HG03575 (cell line): ENCODE data around the gene SLC27A4.

Source experiments
- ATAC-seq: cut with Tn5 transposase; IDR thresholded peaks from one replicate; pipeline ENCODE4 v1.9.1; 2021; ENCODE audit not compliant: unreplicated experiment, insufficient number of reproducible peaks, low FRiP score; ENCODE audit errors: extremely low read depth

The SLC27A4 gene

DNA sequence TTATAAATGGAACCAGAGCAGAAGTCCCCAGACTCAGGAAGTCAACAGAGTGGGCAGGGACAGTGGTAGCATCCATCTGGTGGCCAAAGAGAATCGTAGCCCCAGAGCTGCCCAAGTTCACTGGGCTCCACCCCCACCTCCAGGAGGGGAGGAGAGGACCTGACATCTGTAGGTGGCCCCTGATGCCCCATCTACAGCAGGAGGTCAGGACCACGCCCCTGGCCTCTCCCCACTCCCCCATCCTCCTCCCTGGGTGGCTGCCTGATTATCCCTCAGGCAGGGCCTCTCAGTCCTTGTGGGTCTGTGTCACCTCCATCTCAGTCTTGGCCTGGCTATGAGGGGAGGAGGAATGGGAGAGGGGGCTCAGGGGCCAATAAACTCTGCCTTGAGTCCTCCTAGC, 20.5 kb downstream of the SLC27A4 start:
- ATAC-seq = no peak

DNA sequence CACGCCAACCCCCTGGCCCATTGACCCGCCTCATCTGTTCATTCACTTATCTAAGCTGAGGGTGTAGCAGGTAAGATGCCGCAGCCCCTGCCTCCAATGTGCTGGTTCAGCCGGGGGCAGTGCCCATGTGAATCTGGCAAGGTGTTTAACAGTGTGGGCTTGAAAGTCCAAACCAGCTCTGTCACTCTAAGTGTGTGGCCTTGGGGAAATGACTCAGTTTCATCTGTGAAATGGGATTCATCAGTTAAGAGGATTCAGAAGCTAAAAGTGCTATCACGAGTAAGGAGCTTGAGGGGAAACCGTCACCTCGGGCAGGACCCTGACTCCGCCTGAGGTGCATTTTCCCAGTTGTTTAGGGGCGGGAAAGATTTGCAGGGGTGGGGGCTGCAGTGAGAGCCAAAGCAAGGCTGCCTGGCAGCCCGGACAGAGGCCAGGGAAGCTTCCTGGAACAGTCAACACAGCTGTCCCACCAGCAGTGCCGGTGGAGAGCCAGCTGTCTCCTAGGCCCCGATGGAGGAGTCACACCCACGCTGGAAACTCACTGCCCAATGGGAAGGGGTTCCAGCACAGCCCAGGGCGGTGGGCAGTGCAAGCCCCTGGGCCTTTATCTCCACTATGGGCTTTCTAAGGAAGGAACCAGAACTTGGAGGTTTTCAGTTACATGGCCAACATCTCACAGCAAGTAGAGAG, 21.1 kb downstream of the SLC27A4 start:
- ATAC-seq = no peak

DNA sequence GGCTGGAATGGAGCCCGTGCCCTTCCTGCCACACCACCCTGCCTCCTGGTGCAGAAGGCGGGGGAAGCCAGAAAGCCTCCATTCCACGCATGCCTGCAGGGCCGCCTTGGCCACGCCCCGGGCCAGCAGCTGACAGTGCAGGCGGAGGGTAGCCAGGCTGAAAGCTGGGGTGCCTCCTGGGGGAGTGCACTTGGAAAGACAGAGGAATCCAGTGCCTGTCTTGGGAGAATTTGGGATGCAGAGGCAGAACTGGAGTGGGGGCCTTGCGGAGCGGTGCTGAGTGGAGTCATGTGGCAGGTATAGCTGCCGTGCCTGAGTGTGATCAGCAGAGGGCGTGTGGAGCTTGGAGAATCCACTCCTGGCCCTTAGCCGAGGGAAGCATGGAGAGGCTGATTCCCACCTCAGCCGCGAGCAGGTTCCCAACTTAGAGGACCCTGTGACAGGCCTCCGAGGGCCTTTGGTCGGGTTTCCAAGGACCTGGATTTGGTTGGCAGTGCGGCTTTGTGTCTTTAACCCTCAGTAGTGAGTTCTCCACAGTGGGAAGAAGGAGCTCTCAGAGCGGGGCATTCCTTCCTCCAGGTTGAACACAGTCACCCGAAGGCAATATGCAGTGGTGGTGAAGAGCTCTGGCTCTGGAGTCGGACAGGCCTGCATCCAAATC, 21.8 kb downstream of the SLC27A4 start:
- no peak for ATAC-seq

DNA sequence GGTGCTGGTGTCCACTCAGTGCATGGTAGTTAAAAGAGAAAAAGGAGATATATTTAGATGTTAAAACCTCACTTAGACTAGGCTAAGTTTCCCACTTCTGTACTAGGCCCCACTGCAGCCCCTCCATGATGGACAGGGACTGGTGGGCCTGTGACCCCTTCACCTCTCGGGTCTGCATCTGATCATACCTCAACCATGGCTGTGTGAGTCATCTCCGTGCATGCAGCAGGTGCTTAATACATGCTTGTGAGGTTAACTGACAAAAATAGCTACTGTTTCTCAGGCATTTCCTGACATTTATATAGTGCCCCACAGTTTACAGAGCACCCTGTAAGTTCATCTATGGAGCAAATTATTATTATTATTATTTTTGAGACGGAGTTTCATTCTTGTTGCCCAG, 22.4 kb downstream of the SLC27A4 start:
- no peak for ATAC-seq

DNA sequence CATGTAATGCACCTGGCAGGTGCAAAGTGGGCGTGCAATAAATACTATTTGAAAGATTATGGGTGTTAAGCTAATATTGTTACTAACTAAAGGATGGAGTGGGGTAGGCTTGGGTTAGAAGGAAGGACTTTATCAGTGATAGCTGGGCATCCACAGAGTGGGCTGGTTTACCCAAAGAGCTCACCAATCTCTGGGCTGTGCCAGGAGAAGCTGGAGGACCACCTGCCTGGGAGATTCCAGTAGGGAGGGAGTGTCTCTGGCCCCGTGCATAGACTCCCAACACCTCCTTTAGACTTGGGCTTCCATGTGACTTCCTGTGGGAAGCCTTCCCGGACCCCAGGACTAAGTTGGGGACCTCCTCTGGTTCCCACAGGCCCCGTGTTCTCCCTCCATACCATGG, 25.2 kb downstream of the SLC27A4 start:
- no peak for ATAC-seq

DNA sequence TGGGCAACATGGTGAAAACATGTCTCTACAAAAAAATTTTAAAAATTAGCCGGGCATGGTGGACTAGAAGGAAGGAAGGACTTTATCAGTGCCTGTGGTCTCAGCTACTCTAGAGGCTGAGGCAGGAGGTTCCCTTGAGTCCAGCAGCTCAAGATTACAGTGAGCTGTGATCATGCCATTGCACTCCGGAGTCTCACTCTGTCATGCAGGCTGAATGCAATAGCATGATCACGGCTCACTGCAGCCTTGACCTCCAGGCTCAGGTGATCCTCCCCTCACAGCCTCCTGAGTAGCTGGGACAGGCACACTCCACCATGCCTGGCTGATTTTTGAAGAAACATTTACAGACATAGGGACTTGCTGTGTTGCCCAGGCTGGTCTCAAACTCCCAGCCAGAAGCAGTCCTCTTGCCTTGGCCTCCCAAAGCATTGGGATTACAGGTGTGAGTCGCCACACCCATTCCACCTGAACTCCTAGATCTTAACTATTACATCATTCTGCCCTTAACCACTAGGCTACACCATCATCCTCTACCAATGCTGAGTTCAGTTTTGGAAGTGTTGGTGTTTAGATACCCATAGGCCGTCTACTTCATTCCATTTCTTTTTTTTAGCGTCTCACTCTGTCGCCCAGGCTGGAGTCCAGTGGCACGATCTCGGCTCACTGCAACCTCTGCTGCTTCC, 28.8 kb downstream of the SLC27A4 start:
- ATAC-seq = no peak

DNA sequence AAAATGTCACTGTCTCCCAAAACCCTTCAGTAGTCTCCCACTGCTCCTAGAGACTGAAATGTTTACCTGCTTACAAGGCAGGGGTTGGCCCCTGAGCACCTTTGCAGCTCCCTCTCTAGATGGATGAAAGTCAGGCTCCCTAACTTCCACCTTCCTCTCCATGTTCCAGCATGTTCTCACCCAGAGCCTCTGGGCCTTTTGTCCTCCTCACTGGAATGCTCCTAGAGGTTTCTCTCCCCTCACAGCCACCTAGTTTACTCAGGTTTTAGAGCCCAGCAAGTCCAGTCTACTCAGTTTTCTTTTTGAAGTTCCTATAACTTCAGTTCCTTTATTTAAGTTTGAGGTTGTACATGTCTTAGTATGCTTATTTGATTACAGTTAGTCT, 30.0 kb downstream of the SLC27A4 start:
- ATAC-seq = no peak

DNA sequence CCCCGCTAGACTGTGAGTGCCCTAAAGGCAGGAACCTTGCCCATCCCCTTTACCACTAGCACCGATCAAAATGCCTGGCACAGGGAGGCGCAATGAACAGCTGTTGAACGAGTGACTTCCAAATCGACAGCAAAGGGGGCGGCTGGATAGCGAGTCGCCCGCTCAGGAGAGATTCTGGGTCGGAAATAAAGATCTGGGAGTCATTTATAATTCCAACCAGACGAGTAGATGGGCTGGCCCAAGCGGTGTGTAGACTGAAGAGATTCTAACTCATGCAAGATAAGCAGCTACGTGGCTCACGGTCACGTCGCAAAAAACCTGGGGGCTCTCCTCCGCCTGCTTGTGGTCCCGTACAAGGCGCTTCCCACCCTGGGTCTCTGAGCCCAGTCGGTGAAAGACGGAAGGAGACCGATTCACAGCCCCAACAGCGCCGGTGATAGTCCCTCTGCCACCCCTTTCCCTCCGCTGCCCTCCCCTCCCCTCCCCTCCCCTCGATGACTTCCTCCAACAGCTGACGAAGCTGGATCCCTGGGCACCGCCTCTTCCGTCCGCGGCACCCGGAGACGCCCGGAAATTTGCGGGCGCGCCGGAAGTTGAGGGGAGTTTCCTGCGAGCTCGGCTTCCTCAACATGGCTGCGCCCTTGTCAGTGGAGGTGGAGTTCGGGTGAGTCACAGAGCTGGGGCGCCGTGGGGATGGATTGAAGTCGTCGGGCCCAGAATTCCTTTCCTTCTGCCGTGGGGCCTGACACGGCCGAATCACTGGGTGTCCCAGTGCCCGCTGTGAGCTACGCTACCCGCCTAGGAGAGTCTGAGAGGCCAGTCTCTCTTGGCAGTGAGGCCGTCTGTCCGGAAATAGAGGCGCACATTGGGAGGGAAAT, 30.7 kb downstream of the SLC27A4 start, which contains the start of gene URM1:
TSS of gene URM1 (plus strand) at position 623 of the 878 bp plus-strand sequence. CDS start at position 630, 7 bp downstream.
- no peak for ATAC-seq

DNA sequence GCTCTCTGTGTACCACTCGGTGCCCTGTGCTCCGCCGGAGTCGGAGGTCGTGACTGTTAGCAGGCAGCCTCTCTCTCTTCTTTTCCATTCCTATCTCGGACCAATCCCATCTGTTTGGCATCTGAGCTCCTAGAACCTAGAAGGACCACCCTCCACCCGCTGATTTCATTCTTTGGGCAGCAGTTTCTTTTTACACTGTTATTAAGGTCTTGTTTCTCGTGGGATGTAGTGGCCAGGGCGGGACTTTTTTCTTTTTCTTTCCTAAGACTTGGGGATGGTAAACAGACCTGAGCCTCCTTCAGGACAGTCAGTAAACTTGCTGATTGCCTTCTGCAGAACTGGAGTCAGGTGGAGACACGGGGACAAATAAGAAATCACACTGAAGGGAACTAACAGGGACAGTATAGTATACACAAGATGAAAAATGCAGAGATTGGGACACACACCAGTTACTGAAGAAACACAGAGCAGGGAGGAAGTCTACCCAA, 31.3 kb downstream of the SLC27A4 start:
- ATAC-seq = no peak

DNA sequence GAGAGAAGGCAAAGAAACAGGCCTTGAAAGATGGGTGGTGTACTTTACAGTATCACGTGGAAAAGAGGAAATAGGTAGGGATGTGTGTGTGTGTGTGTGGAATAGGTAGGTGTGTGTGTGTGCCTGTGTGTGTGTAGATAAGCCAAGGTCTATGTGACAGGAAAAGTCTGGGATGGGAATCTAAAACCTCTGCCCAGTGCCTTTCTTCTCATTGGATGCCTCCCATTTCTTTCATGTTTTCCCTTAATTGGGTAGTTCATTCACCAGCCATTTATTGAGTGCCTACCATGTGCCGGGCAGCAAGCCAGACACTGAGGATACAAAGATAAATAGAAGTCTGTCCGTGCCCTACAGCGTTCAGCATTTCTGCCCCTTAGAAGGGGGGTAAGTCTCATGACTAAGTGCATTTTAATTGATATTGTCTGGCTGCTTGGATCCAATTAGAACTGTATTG, 31.9 kb downstream of the SLC27A4 start:
- no peak for ATAC-seq

DNA sequence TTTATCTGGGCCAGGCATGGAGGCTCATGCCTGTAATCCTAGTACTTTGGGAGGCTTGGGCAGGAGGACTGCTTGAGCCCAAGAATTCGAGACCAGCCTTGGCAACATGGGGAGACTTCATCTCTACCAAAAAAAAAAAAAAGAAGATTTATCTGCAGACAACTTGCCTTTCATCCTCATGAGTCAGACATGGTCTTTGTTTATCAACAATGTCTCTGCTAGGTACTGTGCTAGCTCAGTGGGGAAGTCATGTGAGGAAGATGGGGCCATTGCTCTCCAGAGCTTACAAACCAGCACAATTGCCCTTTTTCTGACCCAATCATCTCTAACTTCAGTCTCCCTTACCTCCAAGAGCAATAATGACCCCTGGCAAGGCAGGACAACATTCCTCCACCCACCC, 32.5 kb downstream of the SLC27A4 start:
- no peak for ATAC-seq

DNA sequence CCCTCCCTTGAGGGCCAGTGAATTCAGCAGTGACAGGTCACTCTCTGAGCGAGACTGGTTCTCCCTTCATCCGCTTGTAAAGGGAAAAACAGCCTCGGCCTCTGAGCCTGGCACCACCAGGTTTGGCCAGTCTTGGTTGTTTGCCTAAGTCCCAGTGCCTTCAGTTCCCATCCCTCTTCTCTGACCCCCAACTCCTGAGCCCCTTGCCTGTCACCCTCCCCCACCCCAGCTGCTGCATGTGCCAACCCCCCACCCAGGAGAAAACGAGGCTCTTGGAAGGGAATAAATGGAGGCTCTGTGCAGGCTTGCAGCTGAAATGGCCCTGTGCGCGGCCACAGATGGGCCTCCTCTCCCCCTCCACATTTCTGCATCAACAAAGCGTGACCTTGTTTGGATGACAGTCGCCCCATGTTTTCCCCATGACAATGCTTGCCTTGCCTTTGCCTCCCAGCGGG, 33.9 kb downstream of the SLC27A4 start:
- no peak for ATAC-seq

DNA sequence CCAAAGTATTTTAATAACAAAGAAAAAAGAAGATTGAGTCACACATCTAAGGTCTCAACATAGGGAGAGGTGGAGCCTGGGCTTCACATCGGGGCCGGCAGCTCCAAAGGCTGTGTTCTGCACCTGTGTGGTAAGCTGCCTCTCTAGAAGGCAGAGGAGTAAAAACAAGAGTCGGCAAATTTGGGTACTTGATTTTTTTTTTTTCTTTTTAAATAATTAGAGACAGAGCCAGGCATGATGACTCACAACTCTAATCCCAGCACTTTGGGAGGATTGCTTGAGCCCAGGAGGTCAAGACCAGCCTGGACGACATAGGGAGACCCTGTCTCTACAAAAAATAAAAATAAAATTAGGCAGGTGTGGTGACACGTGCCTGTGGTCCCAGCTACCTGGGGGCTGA, 35.5 kb downstream of the SLC27A4 start:
- no peak for ATAC-seq

DNA sequence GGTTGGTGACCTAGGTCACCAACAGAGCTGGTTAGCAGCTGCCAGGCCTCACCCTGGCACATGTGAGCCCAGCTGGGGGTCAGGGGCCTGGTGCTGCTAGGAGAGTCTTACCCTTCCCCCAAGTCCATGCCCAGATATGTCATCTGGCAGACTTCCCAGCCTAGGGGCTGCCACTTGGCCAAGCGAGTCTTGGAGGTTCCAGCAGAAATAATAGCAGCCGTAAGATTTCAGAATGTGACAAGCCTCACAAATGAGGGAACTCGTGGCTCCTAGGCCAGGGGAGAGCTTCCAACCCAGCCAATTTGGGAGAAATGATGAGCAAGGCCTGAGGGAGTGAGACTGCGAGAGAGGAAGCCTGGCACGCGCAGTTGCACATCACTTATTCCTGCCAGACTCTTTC, 41.9 kb downstream of the SLC27A4 start:
- no peak for ATAC-seq

DNA sequence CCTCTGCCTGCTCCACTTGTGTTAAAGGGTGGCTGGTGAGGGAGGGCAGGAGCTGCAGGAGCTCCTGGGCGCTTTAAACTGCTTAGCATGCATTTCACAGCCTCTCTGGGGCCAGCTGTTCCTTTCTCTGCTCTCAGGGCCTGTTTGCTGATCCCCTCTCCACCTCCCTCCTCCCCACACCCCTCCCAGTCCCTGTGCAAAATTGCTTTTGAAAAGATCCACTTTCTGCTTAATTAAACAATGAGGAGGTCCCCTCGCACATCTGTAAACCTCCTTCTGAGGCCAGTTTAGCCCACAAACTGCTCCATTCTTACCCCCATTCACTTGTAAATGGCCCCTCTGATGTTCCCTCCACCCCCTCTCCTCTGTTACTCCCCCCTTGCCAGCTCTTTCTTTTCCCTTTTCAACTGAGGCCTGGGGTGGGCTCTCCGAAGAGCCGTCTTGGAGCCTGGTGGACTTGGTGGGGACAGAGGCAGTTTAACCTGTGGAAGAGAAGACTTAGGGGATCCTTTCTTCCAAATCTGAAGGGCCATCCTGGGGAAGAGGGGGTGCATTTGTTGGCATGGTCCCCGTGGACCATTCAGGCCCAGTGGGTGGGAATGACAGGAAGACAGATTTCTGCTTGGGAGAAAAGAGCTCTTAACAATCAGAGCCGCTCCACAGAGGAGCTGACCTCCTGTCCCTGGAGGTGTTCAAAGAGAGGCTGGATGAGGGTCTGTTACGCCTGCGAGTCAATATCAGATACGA, 42.9 kb downstream of the SLC27A4 start:
- ATAC-seq = no peak

DNA sequence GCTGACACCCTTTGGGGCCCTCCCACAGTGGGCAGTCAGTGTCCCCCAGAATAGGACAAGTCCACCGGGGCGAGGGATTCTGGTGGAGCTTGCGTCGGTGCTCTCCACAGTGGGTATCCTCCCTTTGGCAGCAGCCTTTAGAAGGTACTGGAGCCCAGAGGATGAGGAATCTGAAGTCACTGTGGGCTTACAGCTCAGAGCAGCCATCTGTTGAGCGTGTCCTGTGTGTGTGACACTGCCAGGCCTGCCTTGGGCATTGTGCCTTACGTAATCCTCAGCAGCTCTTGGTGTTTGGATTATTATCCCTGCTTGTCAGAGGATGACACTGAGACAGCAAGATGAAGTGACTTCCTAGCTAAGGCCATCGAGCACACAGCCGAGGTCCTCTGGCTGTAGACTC, 43.5 kb downstream of the SLC27A4 start:
- no peak for ATAC-seq

DNA sequence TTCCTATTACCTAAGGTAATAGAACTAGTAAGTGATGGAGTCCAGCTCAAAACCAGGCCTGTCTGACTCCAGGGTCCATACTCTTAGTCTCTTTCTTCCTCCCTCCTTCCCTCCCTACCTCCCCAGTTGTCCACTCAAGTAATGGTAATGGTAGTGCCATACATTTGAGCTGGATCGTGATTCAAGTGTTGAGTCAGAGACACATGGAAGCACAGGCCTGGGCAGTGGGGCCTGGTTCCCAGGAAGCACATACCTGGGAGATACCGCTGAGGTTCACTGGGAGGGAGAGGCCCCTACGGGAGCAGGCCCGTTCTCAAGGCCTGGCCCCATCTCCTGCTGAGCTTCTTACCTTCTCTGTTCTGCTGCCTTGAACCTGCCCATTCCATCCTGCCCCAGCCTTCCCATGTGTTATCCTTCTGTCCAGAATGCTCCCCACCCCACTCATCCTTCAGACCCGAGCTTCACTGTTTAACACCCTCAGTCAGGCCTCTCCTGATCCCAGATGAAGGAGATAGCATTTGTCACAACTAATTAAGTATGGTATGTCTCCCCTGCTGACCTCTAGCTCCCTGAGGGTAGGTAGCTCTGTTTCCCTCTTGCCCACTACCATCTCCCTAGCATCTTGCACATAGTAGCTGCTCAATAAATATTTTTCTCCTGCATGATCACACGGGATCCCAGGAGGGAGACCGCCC, 44.6 kb downstream of the SLC27A4 start:
- ATAC-seq = no peak
